AG09309 (cell line): ENCODE measurements around the gene CEP112.
"Not testable (repeated sequence)": the region's sequence is repeated elsewhere in the genome, so short reads cannot be mapped to it uniquely, and the experiment has no call there.

Source experiments
- DNase-seq: peaks from one replicate; pipeline ENCODE4 v3.0.0-alpha.2; 2010; ENCODE audit warnings: low read depth
- H3K4me3 ChIP-seq: 2 replicates; pipeline ENCODE4 v1.5.1; 2011; ENCODE audit warnings: mild to moderate bottlenecking, low read depth, low read length, moderate library complexity; ENCODE audit not compliant: control insufficient read depth
- CTCF ChIP-seq: IDR thresholded peaks from 2 replicates; pipeline ENCODE4 v1.5.1; 2011; ENCODE audit warnings: mild to moderate bottlenecking, low read depth, low read length, inconsistent platforms; ENCODE audit not compliant: insufficient read depth, control insufficient read depth; ENCODE audit errors: missing control alignments

The CEP112 gene

DNA sequence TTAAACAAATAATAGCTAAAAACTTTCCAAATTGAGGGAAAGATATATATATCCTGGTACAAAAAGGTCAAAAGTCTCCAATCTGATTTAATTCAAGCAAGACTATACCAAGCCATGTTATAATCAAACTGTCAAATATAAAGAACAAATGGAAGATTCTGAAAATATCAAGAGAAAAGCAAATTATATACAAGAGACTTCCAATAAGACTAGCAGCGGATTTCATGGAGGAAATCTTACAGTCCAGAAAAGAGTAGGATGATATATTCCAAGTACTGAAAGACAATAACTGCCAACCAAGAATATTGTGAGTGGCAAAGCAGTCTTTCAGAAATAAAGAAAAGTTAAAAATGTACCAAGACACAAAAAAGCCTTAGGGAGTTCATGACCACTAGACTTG is 102.2 kb downstream of the CEP112 start:
- DNase-seq, result no peak
- TF ChIP-seq CTCF, result no peak
- H3K4me3 ChIP-seq, result no peak overlapping the region

DNA sequence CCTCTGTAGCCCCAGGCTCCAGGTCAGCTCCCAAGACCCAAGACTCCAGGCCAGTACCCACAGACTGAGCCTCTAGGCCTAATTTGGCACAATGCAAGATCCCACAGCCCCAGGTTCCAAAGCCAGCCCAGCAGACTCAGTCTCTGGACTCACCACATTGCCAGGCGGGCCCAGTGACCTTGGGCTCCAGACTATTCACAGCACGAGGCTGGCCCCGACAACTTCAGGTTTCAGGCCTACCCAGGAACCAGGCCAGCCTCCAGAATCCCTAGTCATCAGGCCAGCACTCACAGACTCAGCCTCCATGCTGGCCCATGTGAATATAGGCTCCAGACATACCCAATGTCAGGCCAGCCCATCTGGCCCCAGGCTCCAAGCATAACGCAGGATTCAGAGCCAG is 103.8 kb downstream of the CEP112 start:
- no peak overlapping the region for H3K4me3 ChIP-seq
- TF ChIP-seq CTCF, result no peak
- DNase-seq, result no peak

DNA sequence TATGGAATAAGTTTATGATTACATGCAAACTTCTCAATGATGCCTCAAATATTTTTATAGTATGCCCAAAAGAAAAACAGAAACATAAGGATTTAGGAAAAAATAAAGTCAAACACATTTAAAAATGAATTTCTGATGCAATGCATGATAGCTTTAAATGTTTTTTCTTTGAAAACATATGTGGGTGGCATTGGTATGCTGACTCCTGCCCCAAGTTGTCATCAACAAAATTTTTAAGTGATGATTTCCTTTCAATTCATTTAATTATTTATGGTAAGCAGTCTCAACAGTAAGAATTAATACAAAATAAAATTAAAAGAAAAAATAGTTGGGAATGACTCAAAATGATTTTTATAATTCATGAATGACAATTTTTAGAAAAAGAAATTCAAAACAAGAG is 104.9 kb downstream of the CEP112 start:
- DNase-seq, result peak; percentile 1
- H3K4me3 ChIP-seq, result no peak overlapping the region
- no peak for TF ChIP-seq CTCF

DNA sequence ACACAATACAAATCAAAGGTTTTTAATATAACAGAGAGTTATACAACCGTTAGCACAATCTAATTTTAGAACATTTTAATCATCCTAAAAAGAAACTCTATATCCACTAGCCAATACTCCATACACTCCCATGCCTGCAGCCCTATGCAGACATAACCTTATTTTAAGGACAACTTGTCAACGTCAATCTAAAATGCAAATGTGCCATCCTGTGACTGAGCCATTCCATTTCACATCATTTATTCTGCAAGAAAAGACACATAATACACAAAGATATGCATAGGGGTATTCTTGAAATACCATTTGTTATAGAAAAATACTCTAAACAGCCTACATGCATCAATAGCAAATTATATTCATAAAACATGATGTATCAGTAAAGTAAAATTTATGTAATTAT is 106.7 kb downstream of the CEP112 start:
- no peak for TF ChIP-seq CTCF
- no peak for DNase-seq
- H3K4me3 ChIP-seq, result no peak overlapping the region

GRCh38 chr17:66080670-66081069 is 111.3 kb downstream of the CEP112 start:
- not testable (repeated sequence) for DNase-seq, H3K4me3 ChIP-seq

DNA sequence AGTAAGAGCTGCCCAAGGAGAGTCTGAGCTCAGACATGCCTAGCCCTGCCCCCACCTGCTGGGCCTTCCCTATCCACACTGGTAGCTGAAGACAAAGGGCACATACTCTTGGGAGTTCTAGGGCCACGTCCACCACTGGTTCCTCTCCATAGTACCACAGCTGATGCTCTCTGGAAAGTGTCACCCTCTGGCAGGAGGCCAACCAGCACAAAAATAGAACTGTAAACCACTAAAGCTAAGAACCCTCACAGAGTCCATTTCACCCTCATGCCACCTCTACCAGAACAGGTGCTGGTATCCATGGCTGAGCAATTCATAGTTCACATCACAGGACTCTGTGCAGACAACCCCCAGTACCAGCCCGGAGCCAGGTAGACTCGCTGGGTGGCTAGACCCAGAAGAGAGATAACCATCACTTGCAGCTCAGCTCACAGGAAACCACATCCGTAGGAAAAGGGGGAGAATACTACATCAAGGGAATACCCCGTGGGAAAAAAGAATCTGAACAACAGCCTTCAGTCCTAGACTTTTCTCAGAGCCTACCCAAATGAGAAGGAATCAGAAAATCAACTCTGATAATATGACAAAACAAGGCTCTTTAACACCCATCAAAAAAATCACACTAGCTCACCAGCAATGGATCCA is 115.3 kb downstream of the CEP112 start:
- DNase-seq, result no peak
- no peak overlapping the region for H3K4me3 ChIP-seq
- TF ChIP-seq CTCF, result no peak

GRCh38 chr17:66073384-66073783 is 118.5 kb downstream of the CEP112 start:
- no peak for TF ChIP-seq CTCF
- no peak overlapping the region for H3K4me3 ChIP-seq
- DNase-seq, result no peak
